ENCODE data around the gene ANXA4. TPM values are rescaled to one million over a fixed set of nuclear protein-coding genes. Genes with fewer than 3 reads are reported as not detected.

ANXA4 gene
- polyA plus RNA-seq, 3 donors, result 41.9 to 205 (median 62.0) TPM

DNA sequence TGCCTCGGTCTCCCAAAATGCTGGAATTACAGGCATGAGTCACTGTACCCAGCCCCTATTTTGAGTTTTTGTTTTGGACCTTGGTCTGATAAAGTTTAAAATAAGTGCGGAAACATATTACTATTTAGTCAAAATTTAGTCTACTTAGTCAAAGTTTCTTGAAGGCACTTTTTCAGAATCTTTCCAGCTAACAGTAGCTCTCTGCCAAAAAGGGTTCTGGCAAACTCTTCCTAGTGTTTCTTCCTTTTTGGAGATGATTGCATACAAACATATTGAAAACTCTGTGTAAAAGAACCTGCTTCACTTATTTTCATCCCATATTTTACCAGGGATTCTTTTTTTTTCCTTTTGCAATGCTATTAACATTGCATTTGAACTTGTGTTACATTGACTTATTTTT, 116.3 kb downstream of the ANXA4 start:
- WGBS, 3 donors, result 98 to 100% (median 98%) methylated on average over 2 of the region's 2 CpGs
- H3K27ac ChIP-seq (ENCODE audit: low read depth, low read length), result no peak overlapping the region

DNA sequence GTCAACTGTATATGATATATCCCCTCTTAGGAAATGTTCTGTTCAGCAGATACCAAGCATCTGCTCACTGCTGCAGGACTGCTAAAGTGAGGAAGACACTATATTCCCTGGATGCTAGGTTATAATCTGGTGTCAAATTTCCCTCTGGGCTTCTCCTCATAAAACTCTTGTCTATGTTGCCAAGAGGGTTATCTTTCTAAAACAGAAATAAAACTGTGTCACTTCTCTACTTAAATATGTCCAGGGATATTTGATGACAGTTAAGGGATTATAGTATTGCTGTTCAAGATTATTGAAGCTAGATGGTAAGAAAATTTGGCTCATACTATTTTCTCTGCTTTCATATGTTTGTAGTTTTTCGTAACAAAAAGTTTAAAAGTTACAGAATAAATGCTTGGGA, 121.4 kb downstream of the ANXA4 start:
- WGBS, 3 donors, result 90 to 100% (median 99%) methylated on average over 1 of the region's 1 CpG
- H3K27ac ChIP-seq (ENCODE audit: low read depth, low read length), result no peak overlapping the region

Other genes starting within 250 kb of the ANXA4 start
- 10 to 100 TPM in 2 of 3 donors, 1 to 10 TPM in 1; 7.9 to 14.6 (median 13.3) TPM for gene AAK1, start 98.4 kb upstream of the ANXA4 start, polyA plus RNA-seq
- 1 to 10 TPM; 5.8 to 9.2 (median 8.8) TPM for gene GMCL1, start 87.5 kb downstream of the ANXA4 start, polyA plus RNA-seq
- 10 to 100 TPM; 17.9 to 70.9 (median 57.8) TPM for gene SNRNP27, start 151.8 kb downstream of the ANXA4 start, polyA plus RNA-seq
- gene MXD1, start 173.0 kb downstream of the ANXA4 start, polyA plus RNA-seq, result 10 to 100 TPM in 2 of 3 donors, 1 to 10 TPM in 1; 2.1 to 16.8 (median 13.6) TPM
- gene ASPRV1, start 219.5 kb downstream of the ANXA4 start, polyA plus RNA-seq, result 1 to 10 TPM in 2 of 3 donors, under 1 TPM in 1; 0.40 to 2.4 (median 1.2) TPM

Measured in adipose tissue (tissue), 3 donors.